Middle frontal gyrus (tissue), 1 donor: ENCODE data around the gene SRGAP3.

Source experiments
- DNase-seq: peaks from one replicate; pipeline ENCODE4 v3.0.0-alpha.2; 2015; ENCODE audit warnings: low spot score; ENCODE audit errors: extremely low spot score

SRGAP3 gene

DNA sequence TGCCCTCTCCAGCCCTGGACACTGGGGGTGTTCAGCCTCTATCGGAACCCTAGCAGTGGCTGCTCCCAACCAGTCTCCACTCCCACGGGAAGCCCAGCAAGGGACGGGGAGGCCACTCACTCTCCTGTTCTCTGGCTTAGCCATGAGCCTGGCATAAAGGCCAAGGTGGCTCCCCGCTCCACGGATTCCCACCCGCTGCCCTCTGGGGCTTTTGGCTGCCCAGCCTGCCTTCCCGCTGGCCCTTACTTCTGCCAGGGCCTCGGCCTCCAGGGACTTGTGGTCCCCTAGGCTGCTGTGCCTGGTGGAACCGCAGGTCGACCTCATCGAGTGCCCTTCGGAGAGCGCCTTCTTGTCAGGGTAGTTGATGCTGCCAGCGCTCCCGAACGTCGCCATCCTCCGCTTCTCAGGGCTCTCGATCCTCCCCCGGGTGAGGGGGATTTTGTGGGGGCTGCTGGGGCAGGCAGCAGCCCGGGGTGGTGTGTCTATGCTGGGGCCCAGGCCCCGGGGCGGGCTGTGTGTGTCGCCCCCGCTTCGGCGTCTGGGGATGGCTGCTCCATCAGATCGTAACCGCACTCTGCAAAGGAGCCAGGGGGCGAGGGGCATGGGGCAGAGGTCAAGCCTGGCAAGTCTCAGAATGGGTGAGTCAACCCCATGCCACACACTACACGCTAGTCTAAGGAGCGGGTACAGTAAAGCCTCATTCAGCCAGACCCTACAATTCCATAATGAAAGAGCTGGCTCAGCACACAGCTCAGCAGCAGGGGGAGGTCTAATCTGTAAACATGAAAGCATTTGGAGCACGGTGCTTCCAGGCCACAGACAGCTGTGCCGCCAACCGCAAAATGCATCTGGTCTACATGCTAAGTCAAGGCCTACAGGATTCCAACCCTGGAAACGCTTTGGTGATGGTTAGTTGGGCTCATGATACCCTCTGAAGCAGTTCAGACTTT is 258.9 kb downstream of the SRGAP3 start:
- DNase-seq, result no peak

DNA sequence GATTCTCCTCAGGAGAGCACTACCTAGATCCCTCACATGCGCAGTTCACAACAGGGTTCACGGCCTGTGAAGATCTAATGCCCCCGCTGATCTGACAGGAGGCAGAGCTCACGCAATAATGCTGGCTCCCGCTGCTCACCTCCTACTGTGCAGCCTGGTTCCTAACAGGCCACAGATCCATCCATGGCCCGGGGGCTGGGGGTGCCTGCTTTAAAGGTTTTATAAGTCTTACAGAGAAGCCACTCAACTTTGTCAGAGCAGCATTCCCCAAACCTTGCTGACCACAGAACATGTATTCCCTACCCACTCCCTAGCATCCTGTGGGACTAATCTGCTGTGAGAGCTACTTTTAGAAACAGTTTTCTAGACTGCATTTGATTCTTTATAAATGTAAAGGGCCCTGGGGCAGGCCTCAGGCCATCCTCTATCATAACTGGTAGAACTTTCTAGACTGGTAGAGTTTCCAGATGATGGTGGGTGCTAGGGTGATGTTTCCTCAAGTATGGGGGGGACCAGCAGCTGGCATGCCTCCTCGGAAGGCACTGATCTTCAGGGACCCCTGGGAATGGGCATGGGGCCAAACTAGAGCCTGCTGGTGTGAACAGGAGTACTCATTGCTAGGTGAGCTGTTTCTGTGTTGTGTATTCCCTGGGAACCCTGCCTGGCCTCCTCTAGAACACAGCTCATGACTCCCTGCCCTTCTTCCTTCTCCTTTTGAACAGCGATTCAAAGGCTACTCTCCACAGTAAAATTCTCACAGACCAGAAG is 260.5 kb downstream of the SRGAP3 start:
- no peak for DNase-seq

DNA sequence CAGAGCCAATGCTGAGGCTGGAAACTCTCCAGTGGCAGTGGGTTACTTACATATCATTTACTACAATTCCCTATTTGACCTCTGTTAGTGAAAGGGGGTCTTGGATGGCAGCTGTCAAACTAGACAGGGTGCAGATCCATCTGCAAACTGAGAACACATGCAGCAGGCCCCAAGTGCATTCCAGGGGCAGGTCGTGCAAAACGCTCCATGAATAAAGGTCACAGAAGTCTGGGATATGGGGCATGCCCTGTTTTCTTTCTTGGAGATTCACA is 261.1 kb downstream of the SRGAP3 start:
- no peak for DNase-seq

DNA sequence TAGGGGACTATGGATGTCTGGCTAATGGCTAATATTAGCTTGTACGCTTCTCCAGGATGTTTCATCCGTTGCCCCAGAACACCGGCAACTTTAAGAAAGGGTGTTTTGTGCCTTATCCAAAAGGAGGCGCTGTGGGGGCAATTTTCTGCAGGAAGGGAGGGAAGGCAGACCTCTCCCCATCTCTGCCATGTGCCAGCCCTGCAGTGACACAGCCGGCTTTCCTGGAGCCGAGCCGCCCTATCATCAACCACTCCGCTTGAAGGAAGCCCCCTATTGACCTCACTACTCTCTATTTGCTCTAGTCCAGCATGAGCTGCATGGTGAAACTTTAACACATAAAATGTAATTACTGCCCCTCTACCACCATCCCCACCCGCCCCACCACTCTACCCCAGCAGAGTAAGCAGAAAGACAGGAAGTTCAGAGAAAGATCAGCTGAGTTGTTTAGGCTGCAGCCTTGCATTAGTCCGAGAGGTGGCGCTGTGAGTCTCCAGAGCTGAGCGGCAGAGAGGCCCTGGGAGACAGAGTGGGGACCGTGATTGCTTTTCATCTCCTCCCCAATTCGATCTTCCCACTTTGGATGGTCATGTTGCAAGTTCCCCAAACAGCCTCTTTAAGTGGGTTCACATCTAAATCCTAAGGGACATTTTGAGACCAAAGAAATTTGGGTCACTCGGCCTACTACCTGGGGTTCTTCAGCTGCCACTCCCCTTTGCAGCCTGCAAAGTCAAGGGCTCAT is 261.6 kb downstream of the SRGAP3 start:
- peak; percentile 70 for DNase-seq

DNA sequence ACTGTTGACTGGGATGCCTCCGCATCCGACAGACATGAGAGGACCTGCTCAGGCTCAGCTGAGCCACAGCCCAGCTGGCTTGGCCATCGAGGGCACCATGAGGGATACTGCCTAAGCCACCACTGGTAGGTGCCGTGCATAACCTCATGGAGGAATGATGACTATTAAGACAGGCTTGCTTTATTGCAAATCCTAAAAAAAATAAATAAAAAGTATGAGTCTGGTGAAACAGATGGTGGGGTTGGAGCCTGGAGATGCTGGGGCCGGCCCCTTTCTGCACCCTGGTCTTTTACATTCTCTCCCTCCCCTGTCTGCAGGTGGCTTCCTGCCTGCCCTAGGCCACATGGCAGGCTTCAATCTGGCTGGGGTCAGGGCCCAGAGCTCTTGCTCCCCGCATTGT is 262.2 kb downstream of the SRGAP3 start:
- DNase-seq, result no peak

DNA sequence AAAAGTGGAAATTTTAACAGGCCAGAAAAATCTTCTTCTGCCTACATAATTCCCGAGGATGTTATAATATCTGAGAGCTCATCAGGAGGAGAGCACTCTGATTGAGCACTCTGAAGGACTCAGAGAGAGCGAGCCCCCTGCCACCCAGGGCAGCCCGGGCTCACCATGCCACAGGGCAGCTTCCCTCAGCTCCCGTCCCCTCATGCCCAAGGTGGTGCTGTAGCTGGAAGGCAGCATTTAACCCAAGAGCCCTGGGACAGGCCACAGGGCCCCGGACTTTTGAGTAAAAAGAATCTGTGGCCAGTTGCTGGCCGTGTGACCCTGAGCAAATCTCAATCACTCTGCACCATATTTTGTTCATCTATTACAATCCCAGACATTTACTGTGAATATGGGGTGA is 262.7 kb downstream of the SRGAP3 start:
- no peak for DNase-seq

DNA sequence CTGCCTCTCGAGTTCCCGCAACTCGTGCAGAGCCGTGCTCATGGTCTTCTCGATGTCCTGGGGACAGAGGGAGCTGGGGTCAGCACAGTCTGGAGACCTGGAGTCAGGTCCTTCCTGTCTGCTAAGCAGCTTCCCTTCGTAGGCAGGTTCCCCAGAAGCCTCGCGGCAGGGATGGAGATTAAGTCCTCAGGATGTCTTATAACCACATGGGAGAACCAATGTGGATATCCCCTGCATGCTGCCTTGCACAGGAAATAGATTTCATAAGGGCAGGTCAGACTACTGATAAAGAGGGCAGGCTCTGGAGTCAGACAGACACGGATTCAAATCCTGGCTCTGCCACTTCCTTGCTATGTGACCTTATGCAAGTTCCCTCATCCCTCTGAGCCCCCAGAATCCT is 263.6 kb downstream of the SRGAP3 start:
- DNase-seq, result no peak

DNA sequence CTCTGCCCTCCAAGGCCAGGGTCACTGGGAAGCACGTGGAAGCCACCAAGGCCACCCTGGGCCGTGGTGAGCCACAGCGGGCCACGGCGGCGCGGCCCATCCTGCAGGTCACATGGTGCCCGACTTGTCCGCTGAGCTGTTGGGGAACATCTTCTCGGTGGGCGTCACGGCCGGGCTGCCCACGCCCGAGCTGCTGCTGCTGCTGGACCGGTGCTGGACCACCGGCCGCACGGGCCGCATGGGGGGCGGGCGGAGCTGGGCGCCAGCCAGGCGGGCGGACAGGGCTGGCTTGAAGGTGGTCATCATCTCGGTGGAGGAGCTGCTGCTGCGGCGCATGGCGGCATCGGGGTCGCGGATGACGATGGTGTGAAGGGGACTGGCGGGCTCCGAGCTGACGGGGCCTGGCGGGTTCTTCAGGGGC is 264.0 kb downstream of the SRGAP3 start:
- no peak for DNase-seq

DNA sequence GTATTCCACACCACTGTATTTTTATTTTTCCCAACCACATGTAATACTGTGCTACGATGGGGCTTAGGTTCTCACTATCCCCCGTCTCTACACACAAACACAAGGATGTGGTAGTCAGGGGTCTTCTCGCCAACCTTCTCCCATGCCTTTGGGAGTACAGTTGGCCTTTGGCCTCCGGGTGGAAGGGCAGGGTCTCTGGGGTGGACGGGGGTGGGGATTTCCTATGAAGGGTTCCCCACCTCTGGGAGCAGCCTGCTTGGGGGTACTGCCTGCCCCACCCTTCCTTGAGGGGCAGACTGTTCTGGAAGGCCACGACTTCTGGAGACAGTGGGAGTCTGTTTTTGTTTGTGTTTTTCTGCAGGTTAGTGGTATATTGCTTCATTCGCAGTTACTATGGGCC is 264.9 kb downstream of the SRGAP3 start:
- no peak for DNase-seq

DNA sequence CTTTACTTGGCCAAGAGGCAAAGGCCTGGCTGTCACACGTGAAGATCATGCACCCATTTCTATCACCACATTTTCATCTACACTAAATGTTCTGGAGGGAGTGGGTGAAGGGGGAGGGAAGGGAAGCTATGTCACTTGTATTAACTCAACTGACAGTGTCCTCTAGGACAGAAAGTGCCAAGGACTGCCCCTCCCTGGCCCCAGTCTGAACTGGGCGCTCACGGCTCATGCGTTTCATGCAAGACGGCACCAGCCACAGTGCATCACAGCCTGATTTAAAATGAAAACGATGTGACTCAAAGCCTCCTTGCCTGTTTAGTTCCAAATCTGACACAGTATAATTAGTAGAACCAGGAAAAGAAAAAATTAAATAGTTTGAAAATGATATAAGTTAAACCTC is 265.4 kb downstream of the SRGAP3 start:
- no peak for DNase-seq

DNA sequence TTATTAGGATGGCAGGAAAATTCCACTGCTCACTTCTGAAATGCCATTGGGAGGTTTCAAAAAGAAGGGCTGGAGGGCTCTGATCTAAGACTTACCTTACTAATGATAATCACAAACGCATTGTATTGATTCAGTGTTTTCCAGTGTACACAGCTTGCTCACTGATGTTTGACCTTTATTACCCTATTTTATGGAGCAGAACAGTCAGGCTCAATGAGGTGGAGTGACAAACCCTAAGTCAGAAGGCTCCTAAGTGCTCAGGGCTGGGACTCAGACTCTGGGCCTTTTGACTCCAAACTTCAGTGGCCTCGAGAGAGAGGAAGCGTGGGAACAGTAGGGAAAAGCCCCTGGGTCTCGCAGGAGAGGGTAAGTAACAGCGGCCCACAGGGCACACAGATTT is 265.9 kb downstream of the SRGAP3 start:
- DNase-seq, result no peak

DNA sequence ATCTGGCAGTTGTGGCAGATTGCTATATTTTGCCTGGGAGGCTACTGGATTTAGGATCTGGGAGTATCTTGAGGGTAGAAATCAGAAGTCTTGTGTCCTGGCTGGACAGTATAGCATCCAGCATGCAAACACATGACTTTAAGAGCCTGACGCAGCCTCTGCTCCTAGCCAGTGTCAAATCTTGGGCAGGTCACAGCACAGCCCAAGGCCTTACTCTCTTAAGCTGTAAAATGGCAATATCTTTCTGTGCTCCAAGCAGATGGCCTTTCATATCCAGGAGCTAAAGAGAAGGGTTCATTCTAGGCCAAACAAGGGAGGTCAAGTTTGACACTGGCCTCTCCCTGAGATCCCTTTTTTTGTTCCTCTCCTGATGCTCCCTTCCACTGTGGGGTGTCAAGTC is 266.4 kb downstream of the SRGAP3 start:
- DNase-seq, result no peak

DNA sequence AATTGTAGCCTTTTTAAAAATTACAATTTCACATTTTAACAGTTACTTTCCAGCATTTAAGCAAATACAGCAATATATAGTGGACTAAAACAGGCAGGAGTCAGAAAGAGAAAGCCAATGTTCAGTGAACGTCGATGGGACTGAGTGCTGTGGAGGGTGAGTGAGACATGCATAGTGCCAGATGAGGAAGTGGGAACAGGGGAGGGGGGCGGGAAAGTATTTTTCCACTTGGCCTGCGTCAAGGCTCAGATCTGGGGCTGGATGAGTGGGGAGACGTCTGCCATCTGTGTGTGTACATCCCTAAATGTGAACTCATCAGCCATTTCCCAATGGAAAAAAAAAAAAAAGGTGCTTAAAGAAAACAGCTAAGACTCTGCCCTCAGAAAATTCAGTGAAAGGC is 266.9 kb downstream of the SRGAP3 start:
- no peak for DNase-seq

DNA sequence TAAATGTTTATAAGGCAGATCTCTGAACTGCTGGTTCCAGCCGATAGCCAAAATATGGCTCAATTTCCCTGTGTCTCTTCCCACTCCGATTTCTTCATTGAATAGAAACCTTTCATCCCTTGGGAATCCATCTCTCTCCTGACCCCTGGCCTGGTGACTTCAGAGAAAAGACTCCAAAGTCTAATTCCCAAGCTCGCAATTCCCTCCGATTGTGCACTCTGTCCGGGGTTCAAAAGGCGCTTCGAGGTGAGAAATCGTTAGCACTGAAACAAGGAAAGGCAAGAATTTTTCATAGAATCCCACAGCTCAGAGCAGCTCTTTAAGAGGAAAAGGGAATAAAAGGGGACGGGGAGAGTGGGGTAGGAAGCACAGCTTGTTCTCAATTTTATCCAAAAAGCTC is 267.7 kb downstream of the SRGAP3 start:
- no peak for DNase-seq

DNA sequence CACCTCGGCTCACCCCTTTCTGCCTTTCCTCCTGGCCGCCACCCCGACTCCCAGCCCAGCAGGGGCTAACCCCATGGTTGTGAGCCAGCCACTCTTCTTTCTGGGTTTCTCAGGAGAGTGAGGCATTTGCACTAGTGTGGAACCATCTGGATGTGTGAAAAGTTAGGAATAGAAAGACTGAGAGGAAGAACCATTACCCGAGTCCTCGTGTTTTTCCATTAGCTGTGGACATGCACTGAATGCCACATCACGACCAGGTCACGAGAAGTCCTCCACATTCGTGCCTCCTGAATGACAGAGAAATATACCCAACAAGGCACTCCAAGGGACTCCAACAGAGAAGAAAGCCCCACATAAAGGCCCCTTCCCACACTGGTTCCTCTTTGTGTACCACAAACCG is 268.1 kb downstream of the SRGAP3 start:
- DNase-seq, result no peak

DNA sequence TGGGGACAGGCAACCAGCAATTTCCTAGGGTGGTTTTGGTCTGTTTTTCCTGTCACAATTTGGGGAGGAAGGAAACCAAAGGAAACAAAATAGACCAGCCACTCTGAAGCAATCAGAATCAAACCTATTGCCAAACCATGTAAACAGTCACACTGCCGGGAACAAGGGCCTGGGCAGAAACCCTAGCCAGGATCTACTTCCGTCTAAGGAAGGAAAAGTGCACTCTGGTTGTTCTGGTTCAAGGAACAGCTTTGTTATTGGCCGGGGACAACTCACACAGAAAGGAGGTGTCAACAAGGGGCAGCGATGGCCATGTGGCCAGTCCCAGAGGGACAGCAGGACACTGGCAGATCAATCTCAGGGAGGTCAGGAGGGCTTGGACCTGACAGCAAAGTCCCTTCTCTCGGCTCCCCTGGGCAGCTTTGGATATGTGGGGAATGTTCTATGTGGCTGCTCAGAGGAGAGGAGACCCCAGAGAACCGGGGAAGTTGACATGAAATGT is 268.6 kb downstream of the SRGAP3 start:
- DNase-seq, result no peak

DNA sequence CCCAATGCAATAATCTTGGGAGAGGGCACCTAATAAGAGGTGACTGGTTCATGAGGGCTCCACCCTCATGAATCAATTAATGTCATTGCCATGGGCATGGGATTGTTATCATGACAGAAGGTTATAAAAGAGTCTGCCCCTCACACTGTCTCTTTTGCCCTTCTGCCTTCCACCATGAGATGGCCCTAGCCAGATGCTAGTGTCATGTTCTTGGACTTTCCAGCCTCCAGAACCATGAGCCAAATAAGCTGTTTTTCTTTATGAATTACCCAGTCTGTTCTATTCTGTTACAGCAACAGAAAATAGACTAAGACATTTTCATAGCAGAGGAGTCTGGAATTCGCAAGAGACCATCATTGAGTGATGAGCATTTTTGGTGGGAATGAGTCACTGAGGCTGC is 270.2 kb downstream of the SRGAP3 start:
- no peak for DNase-seq

DNA sequence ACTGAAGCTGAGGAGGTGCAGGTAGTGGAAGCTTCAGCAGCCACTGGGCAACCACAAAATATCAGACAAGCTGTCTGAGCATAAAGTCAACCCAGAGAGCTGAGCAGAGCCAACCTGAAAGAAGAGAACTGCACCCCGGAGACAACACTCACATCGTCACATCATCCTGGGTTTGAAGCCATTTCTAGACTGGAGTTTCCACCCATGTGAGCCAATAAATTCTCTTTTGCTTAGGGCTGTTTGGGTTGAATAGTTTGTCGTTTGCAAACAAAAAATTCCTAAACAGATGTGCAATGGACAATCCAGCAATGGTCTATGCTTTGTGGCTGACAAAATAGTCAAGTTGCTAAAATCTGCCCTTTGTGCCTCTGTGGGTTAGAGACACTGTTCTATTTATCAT is 270.9 kb downstream of the SRGAP3 start:
- no peak for DNase-seq

DNA sequence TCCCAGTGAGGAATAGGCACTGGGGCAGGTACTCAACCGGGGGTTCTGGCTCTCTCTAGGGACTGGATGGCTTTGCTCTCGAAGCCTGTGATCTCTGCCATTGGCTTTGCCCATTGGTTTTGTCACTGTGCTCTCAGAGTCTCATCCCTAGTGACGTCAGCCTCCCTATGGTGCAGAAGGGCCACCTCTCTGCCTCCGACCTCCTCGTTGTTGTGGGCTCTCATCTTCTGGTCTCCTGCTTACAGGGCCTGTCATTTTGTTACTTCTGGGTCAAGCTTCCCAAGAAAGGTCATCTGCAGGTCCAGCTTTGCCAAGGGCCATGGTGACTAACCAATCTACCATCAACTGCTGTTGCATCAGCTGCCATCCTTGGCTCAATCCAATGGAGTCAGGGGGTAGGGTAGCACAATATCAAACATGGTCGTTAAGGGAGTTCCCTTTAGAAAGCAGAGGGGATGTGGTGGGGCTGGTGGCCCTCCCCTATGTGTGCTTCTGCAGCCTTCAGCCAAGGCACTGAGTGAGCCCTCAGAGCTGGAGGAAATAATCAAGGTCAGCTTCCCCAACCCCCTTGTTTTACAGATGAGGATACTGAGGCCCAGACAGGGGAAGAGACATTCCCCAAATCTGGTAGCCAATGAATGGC is 272.8 kb downstream of the SRGAP3 start:
- no peak for DNase-seq

DNA sequence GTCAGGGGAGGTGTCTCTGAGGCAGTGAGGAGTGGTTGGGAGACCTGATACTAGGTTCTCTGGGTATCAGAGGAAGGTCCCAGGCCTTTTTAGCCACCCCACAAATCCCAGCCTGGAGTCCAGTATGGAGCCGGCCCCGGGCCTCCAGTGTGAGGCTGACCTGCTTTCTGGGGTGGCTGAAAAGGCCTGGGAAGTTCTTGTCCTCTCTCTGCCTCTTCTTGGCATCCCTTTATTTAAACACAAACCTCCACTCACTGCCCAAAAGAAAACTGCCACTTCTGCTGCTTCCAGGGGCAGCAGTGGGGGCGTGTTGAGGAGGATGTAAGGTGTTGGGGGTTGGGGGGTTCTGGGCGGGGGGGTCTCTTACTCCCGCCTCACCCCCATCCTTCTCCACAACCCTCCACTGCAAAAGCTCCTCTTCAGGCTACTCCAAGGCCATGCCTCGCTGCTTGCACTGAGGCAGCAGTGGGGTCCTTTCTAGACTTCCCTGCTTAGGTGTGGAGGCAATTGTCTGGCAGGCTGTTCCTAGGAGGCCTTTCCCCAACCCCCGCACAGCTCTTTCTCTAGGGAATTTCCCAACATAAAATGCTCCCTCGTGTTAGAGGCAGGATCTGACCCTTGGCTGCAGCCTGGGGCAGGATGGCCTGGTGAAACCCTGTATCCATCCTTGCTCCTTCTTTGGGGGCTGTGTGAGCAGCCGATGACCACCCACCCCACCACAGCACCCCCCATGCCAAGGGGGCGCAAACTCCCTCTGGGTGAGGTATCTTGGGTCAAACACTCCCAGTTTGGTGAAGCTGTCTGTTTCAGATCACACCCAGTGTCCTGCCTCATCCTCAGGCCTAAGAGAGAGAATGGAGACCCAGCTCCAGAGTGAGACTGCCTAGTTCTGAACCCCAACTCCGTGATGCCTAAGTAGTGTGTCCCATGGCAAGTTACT is 274.1 kb downstream of the SRGAP3 start:
- no peak for DNase-seq
